ENCODE data around the gene HECW1. TPM values are rescaled to one million over a fixed set of nuclear protein-coding genes. Genes with fewer than 3 reads are reported as not detected.
A peak's percentile ranks its signal among the peaks of the same experiment; 100 is the strongest.

Gene HECW1
- total and polyA plus RNA-seq, 5 experiments from 2014 or later, result not detected

DNA sequence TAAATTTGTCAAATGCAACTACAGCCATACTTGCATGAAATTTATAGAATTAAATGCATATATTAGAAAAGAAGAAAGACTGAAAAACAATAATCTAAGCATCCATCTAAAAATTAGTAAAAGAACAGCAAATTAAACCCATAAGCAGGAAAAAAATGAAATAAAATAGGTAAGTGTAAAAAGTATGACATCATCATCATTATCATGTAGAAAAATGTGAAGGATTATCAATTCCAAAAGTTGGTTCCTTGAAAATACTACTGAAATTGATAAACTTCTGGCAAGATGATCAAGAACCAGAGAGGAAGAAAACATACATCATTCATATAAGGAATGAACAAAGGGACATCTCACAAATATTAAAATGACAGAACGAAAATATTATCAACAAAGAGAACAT lies 19.6 kb upstream of the HECW1 start:
- Mint-ChIP-seq H3K36me3 (no peaks in the 10 kb centered on the region), H3K27me3 (peaks cover 4 to 20% (median 10%) of the 10 kb centered on the region in 5 donors), H3K27ac (no peak overlapping the region), H3K4me3 (no peak overlapping the region), H3K9me3 (peaks cover 0 to 5% (median 2%) of the 10 kb centered on the region in 9 donors), H3K4me1 (no peaks in the 10 kb centered on the region)
- DNase-seq (no peak), ATAC-seq (no peak)
- POLR2A ChIA-PET, result no interaction called here

DNA sequence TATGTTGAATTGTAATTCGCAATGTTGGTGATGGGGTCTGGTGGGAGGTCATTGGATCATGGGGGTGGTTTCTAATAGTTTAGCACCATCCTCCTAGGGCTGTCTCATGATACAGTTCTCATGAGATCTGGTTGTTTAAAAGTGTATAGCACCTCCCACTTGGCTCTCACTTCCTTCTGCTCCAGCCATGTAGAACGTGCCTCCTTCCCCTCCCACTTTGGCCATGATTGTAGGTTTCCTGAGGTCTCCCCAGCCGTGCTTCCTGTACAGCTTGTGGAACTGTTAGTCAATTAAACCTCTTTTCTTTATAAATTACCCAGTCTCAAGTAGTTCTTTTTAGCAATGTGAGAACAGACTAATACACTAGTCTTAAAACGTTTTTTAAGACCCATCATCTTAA lies 15.6 kb upstream of the HECW1 start:
- ATAC-seq (no peak), DNase-seq (no peak)
- Mint-ChIP-seq H3K27ac (no peak overlapping the region), H3K36me3 (no peaks in the 10 kb centered on the region), H3K9me3 (peaks cover 0 to 3% (median 0%) of the 10 kb centered on the region in 9 donors), H3K27me3 (peaks cover 2 to 25% (median 11%) of the 10 kb centered on the region in 5 donors), H3K4me1 (no peaks in the 10 kb centered on the region), H3K4me3 (no peak overlapping the region)
- POLR2A ChIA-PET, result interaction anchor here (0.7 kb wide), 1 partner anchor 50 kb away, joined by 3 read pairs; no protein-coding TSS in a partner anchor

DNA sequence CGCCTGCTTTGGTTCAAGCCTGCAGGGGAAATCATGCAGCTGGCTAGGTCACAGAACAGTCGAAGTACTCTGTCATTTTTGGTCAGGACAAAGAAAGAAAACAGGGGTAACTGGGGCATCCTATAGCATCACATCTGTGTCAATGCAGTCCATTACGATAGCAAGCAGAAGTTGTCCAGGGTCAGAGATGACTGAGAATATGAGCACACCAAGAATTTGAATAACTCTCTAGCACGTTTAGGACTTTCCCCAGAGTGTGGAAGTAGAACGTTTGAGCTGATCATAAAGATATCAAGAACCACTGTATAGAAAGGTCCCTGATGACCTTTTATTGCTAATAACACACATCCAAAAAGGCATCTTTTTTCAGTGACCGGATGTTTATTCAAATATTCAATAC lies 12.7 kb upstream of the HECW1 start:
- Mint-ChIP-seq H3K4me3 (no peak overlapping the region), H3K36me3 (no peaks in the 10 kb centered on the region), H3K27me3 (peaks cover 5 to 16% (median 8%) of the 10 kb centered on the region in 5 donors), H3K9me3 (peaks cover 0 to 3% (median 0%) of the 10 kb centered on the region in 9 donors), H3K27ac (no peak overlapping the region), H3K4me1 (no peaks in the 10 kb centered on the region)
- no peak for DNase-seq
- no peak for ATAC-seq
- POLR2A ChIA-PET, result no interaction called here

DNA sequence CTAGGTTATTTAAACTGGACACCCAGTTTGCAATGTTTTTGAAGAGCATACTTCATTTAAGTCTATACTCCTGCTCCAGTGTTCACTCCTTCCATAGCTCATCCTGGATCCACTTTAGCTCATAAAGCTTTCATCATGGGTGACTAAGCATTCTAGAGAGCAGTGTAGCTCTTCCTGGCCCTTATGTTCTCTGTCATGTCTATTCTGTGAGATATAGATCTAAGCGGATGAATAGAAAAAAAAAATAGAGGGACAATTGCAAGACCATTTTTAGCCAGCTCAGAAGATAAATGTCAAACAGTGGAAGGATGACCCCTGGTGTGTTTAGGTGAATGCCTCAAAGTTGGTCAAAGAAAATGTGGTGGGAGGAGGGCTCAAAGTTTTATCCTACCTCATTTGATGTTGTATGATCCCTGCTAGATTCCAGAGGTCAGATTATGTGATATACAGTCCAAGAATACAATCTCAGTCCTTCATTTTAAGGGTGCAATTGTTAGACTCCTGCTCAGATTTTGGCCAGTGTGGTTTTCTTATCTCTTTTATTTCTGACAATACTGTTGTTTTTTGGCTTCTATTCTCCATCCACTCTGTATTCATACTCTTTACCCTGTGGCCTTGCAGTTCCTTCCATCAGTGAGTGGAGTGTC lies 7.5 kb upstream of the HECW1 start:
- Mint-ChIP-seq H3K9me3 (peaks cover 0 to 5% (median 0%) of the 10 kb centered on the region in 9 donors), H3K36me3 (peaks cover 0 to 5% (median 0%) of the 10 kb centered on the region in 3 donors), H3K27ac (no peak overlapping the region), H3K4me3 (no peak overlapping the region), H3K27me3 (peaks cover 34 to 46% (median 39%) of the 10 kb centered on the region in 5 donors), H3K4me1 (no peaks in the 10 kb centered on the region)
- POLR2A ChIA-PET, result no interaction called here
- DNase-seq (no peak), ATAC-seq (no peak)

DNA sequence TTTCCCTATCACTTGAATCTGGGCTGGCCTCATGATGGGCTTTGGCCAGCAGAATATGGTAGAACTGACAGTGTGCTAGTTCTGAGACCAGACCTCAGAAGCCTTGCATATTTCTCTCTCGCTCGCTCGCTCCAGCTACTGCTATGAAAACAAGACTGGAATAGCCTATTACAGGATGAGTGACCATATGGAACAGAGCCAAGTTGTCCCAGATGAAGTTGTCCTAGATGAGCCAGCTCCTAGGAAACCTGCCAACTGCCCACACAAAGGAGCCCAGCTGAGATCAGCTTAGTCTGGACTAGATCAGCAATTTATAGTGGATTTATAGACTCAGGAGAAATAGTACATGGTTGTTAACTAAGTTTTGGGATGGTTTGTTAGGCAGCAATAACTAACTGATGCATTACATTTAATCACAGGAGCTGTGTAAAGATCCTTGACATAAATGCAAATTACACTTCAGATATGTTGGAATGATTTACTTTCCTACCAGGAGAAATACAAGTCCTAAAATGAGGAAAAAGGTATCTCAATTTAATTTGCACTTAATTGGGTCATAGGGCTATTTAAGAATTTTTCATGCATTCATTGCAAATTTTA lies 6.8 kb upstream of the HECW1 start:
- peaks cover 35 to 52% (median 43%) of the 10 kb centered on the region in 5 donors for H3K27me3 Mint-ChIP-seq
- DNase-seq, result no peak

DNA sequence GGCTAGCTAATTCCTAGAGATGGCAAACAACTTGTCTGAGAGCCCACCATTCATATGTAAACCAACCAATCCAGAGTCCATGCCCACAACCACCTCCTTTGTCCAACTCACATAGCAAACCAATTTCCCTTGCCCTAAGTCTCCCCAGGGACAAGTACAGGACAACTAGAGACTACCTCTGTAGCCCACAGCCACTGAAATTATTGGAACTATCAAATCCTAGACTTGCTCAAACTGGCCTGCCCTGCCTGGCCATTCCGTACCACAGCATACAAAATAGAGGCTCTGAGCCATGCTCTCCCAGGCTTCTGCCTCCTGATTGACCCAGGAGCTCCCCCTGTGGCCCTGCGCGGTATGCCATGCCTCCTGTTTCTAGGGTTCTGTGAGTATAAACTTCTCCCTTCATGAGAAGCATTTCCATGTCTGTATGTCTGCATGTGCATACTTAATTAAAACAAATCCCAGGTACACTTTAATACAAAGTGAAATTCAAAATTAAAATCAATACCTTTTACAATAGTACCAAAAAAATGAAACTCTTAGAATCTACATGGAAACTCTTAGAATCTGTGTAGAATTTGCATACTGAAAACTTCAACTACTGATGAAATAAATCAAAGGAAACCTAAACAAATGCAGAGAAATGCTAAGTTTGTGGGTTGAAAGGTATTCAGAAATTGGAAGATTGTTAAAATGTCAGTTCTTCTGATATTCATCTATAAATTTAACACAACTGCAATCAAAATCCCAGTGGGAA lies 4.0 kb upstream of the HECW1 start:
- H3K27me3 Mint-ChIP-seq, result peaks cover 49 to 72% (median 58%) of the 10 kb centered on the region in 5 donors
- no peak for ATAC-seq

More for the DNA sequence above, 6.8 kb upstream of the HECW1 start:
- no peak for ATAC-seq
- H3K4me3 Mint-ChIP-seq, result no peak overlapping the region
- no peaks in the 10 kb centered on the region for H3K4me1 Mint-ChIP-seq
- peaks cover 0 to 5% (median 0%) of the 10 kb centered on the region in 3 donors for H3K36me3 Mint-ChIP-seq
- H3K27ac Mint-ChIP-seq, result no peak overlapping the region
- POLR2A ChIA-PET, result no interaction called here
- H3K9me3 Mint-ChIP-seq, result peaks cover 0 to 5% (median 0%) of the 10 kb centered on the region in 9 donors

DNA sequence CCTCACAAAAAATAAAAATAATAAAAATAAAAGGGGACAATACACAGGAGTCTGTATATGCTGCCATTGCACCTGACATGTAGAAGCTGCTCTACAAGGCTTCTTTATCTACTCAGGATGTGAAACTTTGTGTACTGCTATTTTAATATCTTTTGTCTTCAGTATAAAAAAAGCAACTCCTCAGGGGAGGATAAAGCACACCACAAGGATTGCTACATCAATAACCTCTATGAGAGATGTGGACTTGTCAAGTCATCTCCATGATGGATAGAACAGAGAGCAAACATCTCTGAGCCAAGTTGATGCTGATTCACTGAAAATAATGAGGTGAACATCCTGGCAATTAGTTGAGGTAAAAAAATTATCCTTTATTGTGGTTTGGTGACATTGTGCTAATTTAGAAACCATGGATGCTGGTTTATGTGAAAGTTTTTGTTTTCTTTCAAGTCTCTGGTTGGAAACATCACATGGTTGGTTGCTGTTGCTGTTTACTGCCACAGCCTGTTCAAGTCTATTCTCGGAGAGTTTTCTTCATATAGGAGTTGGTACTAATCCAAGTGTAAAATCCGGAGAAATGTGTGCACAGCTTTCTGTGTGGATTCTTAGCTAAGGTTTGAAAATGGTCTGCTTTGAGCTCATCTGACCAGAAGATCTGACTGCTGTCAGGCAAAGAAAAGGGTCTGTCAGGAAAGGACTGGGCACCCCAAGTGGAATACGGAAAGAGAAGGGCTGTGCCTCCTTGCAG lies 1.5 kb upstream of the HECW1 start:
- peak overlapping the region in 2 of 10 donors; percentile 20 to 47 for H3K4me3 Mint-ChIP-seq
- H3K27ac Mint-ChIP-seq, result no peak overlapping the region
- H3K9me3 Mint-ChIP-seq, result no peaks in the 10 kb centered on the region
- H3K36me3 Mint-ChIP-seq, result peaks cover 0 to 5% (median 0%) of the 10 kb centered on the region in 3 donors
- ATAC-seq, result no peak
- DNase-seq, result no peak
- POLR2A ChIA-PET, result no interaction called here
- H3K4me1 Mint-ChIP-seq, result peaks cover 1 to 15% (median 11%) of the 10 kb centered on the region in 4 donors
- peaks cover 55 to 82% (median 67%) of the 10 kb centered on the region in 5 donors for H3K27me3 Mint-ChIP-seq

More for the DNA sequence above, 4.0 kb upstream of the HECW1 start:
- Mint-ChIP-seq H3K36me3 (peaks cover 0 to 5% (median 0%) of the 10 kb centered on the region in 3 donors), H3K27ac (no peak overlapping the region), H3K4me3 (no peak overlapping the region), H3K9me3 (peaks cover 0 to 5% (median 0%) of the 10 kb centered on the region in 9 donors), H3K4me1 (peaks cover 0 to 7% (median 3%) of the 10 kb centered on the region in 4 donors)
- peak in 5 of 10 donors; percentile 3 to 62 (median 12) for DNase-seq
- POLR2A ChIA-PET, result no interaction called here

DNA sequence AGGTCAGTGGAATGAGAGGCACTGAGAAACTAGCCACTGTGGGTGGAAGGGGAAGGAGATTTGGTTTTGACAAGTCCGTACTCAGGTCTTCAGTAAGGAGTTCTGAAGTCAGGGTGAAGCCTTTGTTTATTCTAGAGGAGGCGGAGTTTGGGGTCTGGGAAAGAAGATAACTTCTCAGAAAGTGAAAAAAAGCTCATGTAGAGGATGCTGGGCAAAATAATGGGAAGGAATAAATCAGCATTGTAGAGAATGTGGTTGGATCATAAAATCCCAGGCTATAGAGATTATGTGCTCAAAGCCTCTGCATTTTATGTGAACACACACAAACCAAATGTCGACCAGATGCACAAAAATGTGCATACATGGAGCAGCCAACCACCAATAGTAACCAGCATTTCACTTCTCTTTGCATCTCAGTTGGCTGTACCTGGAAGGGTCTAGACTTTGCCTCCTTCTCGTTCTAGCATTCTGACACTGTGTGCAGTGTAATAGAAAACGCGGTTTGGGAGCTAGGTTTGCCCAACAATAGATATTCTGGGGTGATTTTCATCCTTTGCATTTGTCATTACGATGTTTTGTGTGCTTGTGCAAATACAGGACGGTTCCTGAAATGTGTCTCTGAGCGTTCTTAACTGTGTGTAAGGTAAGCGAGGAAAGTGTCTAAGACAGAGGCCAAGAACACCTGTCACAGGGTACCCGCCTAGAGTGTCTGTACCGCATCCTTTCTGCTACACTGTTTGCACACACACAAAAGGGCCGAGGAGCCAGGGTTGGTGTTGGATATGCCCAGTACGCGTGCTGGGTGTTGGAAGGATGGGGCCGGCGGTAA lies 603 bp upstream of the HECW1 start:
- POLR2A ChIA-PET, result no interaction called here
- DNase-seq (no peak), ATAC-seq (no peak)
- Mint-ChIP-seq H3K36me3 (peaks cover 0 to 5% (median 0%) of the 10 kb centered on the region in 3 donors), H3K9me3 (no peaks in the 10 kb centered on the region), H3K27me3 (peaks cover 56 to 88% (median 66%) of the 10 kb centered on the region in 5 donors), H3K4me3 (peak overlapping the region in 5 of 10 donors; percentile 16 to 71 (median 47)), H3K4me1 (peaks cover 1 to 15% (median 11%) of the 10 kb centered on the region in 4 donors), H3K27ac (no peak overlapping the region)

DNA sequence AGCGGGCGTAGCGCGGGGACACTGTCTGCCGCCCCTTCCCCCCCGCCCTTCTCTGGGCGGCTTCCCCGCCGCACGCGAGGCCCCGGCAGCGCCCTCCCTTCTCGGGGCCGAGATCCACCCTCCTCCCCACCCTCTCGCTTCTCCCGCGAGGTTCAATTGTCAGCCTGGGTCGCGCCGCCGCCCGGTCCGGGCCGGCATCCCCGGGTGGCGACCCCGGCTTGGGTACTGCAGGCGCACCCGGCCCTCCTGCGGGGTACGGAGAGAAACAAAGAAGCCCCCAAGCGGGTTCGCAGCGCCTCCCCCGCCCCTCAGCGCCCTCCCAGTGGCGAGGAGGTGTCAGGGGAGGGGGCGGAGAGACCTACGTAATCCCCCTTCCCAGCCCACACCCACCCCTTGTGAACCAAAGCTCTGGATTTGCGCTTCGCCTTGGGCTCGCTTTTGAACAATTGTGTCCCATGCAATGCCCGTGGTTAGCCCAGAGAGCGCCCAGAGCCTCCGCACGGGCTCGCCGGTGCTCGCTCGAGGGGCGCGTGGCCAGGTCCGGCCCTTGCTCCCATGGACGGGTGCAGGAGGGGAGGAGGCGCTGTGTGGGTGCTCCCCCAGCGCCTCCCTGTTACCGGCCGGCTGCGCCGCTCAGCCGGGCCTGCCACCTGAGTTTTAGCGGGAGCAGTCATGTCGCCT lies 634 bp downstream of the HECW1 start:
- POLR2A ChIA-PET, result no interaction called here
- DNase-seq, result no peak
- Mint-ChIP-seq H3K4me1 (peaks cover 1 to 15% (median 11%) of the 10 kb centered on the region in 4 donors), H3K27me3 (peaks cover 58 to 89% (median 68%) of the 10 kb centered on the region in 5 donors), H3K27ac (no peak overlapping the region), H3K36me3 (no peaks in the 10 kb centered on the region), H3K4me3 (no peak overlapping the region), H3K9me3 (no peaks in the 10 kb centered on the region)
- ATAC-seq, result no peak

DNA sequence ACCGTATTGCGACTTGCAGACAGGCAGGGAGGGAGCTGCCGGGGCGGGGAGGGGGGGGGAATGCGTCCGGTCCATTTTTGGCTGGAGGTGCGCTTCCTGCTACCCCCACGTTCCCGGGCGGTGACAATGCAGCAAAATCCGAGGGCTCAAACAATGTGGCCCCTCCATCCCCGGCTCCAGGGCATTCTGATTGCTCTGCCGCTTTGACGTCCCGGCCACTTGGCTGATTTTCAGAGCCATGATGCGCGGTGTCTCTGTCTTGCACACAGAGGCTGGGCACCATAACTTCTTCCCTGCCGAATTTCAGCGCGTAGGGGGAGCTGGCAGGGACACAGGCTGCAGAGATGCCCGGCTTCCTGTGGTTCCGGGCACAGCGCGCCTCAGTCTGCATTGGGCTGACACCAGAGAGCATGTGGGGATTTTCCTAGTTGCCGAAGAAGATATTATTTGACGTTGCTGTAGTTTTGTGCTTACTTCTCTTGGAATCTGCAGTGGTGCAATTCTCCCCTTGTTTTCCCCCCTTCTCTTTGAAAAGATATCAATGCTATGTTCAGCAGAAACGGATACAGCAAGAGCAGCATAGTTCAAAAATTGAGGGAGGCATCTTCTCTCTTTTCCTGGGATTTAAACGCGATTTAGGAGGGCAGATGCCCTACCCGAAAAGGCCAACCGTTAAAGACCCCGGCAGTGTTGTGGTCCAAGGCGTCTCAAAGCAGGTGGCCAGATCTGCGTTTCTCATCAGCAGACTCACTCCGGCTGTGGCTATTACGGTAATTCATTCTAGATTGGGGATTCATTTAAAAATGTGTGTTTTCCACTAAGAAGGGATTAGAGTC lies 1.4 kb downstream of the HECW1 start:
- ATAC-seq, result no peak
- Mint-ChIP-seq H3K4me1 (peaks cover 1 to 15% (median 11%) of the 10 kb centered on the region in 4 donors), H3K27ac (no peak overlapping the region), H3K9me3 (no peaks in the 10 kb centered on the region), H3K36me3 (no peaks in the 10 kb centered on the region), H3K4me3 (peak overlapping the region in 8 of 10 donors; percentile 23 to 59 (median 44)), H3K27me3 (peaks cover 51 to 83% (median 62%) of the 10 kb centered on the region in 5 donors)
- POLR2A ChIA-PET, result no interaction called here
- DNase-seq, result peak in 1 of 10 donors; percentile 44

DNA sequence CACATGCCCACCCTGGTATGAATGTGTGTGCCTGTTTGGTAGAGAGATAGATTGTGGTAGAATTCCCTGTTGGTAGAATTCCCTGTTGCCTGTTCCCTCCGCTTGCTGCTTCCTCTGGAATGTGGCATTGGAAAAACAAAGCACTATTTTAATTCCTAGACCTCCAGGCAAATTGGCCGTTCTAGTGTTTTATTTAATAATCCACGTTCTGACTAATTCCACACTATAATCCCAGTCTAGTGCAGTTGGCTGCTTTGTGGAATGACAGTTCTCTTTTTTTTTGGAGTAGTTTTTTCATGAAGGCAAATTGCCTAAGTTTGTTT lies 2.0 kb downstream of the HECW1 start:
- Mint-ChIP-seq H3K4me3 (peak overlapping the region in 2 of 10 donors; percentile 43 to 51), H3K36me3 (no peaks in the 10 kb centered on the region), H3K9me3 (no peaks in the 10 kb centered on the region), H3K27me3 (peaks cover 47 to 78% (median 57%) of the 10 kb centered on the region in 5 donors), H3K4me1 (peaks cover 1 to 15% (median 11%) of the 10 kb centered on the region in 4 donors), H3K27ac (no peak overlapping the region)
- DNase-seq (no peak), ATAC-seq (no peak)
- POLR2A ChIA-PET, result no interaction called here
